ENCODE data around the gene MAG. TPM values are rescaled to one million over a fixed set of nuclear protein-coding genes. Genes with fewer than 3 reads are reported as not detected.

Gene MAG
- total and polyA plus RNA-seq, 10 of the 15 experiments (the other 5 are each of a cell fraction or from before 2014, with no cell fraction given), result 0.03 to 0.82 (median 0.17) TPM; not detected in 2

GRCh38 chr19:35269438-35270117, 22.4 kb upstream of the MAG start (continued):
- no peak for TF ChIP-seq CUX1 (IDR thresholded peaks at IDR 0.05; ENCODE audit: insufficient replicate concordance, low read depth, low read length)
- TF ChIP-seq, protein P1, sequence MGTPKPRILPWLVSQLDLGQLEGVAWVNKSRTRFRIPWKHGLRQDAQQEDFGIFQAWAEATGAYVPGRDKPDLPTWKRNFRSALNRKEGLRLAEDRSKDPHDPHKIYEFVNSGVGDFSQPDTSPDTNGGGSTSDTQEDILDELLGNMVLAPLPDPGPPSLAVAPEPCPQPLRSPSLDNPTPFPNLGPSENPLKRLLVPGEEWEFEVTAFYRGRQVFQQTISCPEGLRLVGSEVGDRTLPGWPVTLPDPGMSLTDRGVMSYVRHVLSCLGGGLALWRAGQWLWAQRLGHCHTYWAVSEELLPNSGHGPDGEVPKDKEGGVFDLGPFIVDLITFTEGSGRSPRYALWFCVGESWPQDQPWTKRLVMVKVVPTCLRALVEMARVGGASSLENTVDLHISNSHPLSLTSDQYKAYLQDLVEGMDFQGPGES (IDR thresholded peaks at IDR 0.05), result no peak
- TF ChIP-seq ZNF207 (IDR thresholded peaks at IDR 0.05; ENCODE audit: borderline replicate concordance), result no peak
- TF ChIP-seq ZBTB4 (CRISPR knock-in tag; IDR thresholded peaks at IDR 0.05), result no peak
- TF ChIP-seq RAD51 (IDR thresholded peaks at IDR 0.05), result no peak
- TF ChIP-seq CHD1 (IDR thresholded peaks at IDR 0.05; ENCODE audit: low read depth, low read length), result no peak
- no peak for TF ChIP-seq ESRRA (IDR thresholded peaks at IDR 0.05; ENCODE audit: low read length)
- TF ChIP-seq MLLT1 (IDR thresholded peaks at IDR 0.05), result no peak
- TF ChIP-seq ZNF274 (IDR thresholded peaks at IDR 0.05; ENCODE audit: insufficient read depth, insufficient read length), result no peak
- TF ChIP-seq BCL11A (IDR thresholded peaks at IDR 0.05; ENCODE audit: low read depth, low read length), result no peak
- no peak for TF ChIP-seq KLF5 (IDR thresholded peaks at IDR 0.05; ENCODE audit: partially characterized antibody)
- peak; percentile 35; the same call in 1 of the 3 replicates for TF ChIP-seq POU2F2 (IDR thresholded peaks at IDR 0.05; ENCODE audit: borderline replicate concordance, low read depth, low read length)
- no peak for TF ChIP-seq PML (IDR thresholded peaks at IDR 0.05; ENCODE audit: low read length)
- no peak for TF ChIP-seq POLR2AphosphoS2 (IDR thresholded peaks at IDR 0.05; ENCODE audit: low read depth, low read length)
- TF ChIP-seq HDAC2 (IDR thresholded peaks at IDR 0.05), result no peak
- TF ChIP-seq NBN (IDR thresholded peaks at IDR 0.05), result no peak
- TF ChIP-seq FOXM1 (IDR thresholded peaks at IDR 0.05; ENCODE audit: low read depth, low read length), result no peak
- TF ChIP-seq RUNX3 (IDR thresholded peaks at IDR 0.05; ENCODE audit: low read length), result peak; percentile 81
- no peak for TF ChIP-seq ZNF622 (IDR thresholded peaks at IDR 0.05)
- TF ChIP-seq NR2F1 (conservative IDR thresholded peaks at IDR 0.05), result peak; percentile 72
- TF ChIP-seq SMAD1 (IDR thresholded peaks at IDR 0.05; ENCODE audit: low read depth, partially characterized antibody), result no peak

Data from GM12878 (cell line).